ENCODE measurements around the gene MAP3K13.

DNA sequence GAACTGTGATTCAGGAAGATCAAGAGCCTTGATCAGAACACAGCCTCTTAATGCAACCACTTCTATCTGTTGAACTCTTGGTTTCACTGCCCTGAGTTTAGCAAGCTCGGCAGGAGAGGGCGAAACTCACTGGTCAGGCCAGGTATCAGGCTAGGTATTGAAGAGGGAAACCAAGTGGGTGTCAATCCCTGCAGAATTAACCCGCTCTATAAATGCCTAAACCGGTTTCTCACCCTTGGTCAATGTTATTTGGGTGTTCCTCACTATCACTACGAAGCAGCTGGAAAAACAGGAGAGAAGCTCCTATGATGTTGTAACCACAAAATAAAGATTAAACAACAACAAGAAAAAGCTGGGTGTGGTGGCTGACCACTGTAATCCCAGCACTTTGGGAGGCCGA is 165.6 kb downstream of the MAP3K13 start:
- TF ChIP-seq, protein P1, sequence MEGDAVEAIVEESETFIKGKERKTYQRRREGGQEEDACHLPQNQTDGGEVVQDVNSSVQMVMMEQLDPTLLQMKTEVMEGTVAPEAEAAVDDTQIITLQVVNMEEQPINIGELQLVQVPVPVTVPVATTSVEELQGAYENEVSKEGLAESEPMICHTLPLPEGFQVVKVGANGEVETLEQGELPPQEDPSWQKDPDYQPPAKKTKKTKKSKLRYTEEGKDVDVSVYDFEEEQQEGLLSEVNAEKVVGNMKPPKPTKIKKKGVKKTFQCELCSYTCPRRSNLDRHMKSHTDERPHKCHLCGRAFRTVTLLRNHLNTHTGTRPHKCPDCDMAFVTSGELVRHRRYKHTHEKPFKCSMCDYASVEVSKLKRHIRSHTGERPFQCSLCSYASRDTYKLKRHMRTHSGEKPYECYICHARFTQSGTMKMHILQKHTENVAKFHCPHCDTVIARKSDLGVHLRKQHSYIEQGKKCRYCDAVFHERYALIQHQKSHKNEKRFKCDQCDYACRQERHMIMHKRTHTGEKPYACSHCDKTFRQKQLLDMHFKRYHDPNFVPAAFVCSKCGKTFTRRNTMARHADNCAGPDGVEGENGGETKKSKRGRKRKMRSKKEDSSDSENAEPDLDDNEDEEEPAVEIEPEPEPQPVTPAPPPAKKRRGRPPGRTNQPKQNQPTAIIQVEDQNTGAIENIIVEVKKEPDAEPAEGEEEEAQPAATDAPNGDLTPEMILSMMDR (IDR thresholded peaks at IDR 0.05; ENCODE audit: borderline replicate concordance, extremely low read depth, low read length, poor library complexity, severe bottlenecking), result no peak
- no peak for TF ChIP-seq EZH2 (IDR thresholded peaks at IDR 0.05; ENCODE audit: borderline replicate concordance, low read depth, low read length, severe bottlenecking)

Measured in DND-41 (cell line).